ENCODE measurements around the gene GPR137C. TPM values are rescaled to one million over a fixed set of nuclear protein-coding genes. Genes with fewer than 3 reads are reported as not detected.
"Not testable (repeated sequence)": the region's sequence is repeated elsewhere in the genome, so short reads cannot be mapped to it uniquely, and the experiment has no call there.

Gene GPR137C
- polyA plus RNA-seq, 4 donors: 6.7 to 9.7 (median 8.0) TPM

GRCh38 chr14:52563120-52563519 is 10.5 kb downstream of the GPR137C start:
- no peak for DNase-seq (ENCODE audit: low read depth in 4 of 4, low spot score in 3 of 4)

GRCh38 chr14:52568454-52568853 is 15.8 kb downstream of the GPR137C start:
- DNase-seq (ENCODE audit: low read depth in 4 of 4, low spot score in 3 of 4): not testable (repeated sequence)

GRCh38 chr14:52575858-52576257 is 23.2 kb downstream of the GPR137C start:
- DNase-seq (ENCODE audit: low read depth in 4 of 4, low spot score in 3 of 4): no peak

- no peak for DNase-seq (ENCODE audit: low read depth in 4 of 4, low spot score in 3 of 4)
Measured at GRCh38 chr14:52583544-52583943, 30.9 kb downstream of the GPR137C start.

- no peak for DNase-seq (ENCODE audit: low read depth in 4 of 4, low spot score in 3 of 4)
Measured at GRCh38 chr14:52589646-52590045, 37.0 kb downstream of the GPR137C start.

- no peak for DNase-seq (ENCODE audit: low read depth in 4 of 4, low spot score in 3 of 4)
Measured at GRCh38 chr14:52590318-52590717, 37.7 kb downstream of the GPR137C start.

GRCh38 chr14:52596320-52596719 is 43.7 kb downstream of the GPR137C start:
- DNase-seq (ENCODE audit: low read depth in 4 of 4, low spot score in 3 of 4): no peak

GRCh38 chr14:52596861-52597260 is 44.2 kb downstream of the GPR137C start:
- DNase-seq (ENCODE audit: low read depth in 4 of 4, low spot score in 3 of 4): no peak

- DNase-seq (ENCODE audit: low read depth in 4 of 4, low spot score in 3 of 4): no peak
Measured at GRCh38 chr14:52598568-52598967, 45.9 kb downstream of the GPR137C start.

GRCh38 chr14:52599974-52600373 is 47.3 kb downstream of the GPR137C start:
- DNase-seq (ENCODE audit: low read depth in 4 of 4, low spot score in 3 of 4): no peak

- no peak for DNase-seq (ENCODE audit: low read depth in 4 of 4, low spot score in 3 of 4)
Measured at GRCh38 chr14:52602131-52602530, 49.5 kb downstream of the GPR137C start.

- DNase-seq (ENCODE audit: low read depth in 4 of 4, low spot score in 3 of 4): no peak
Measured at GRCh38 chr14:52607061-52607460, 54.4 kb downstream of the GPR137C start.

GRCh38 chr14:52609445-52610044 is 56.9 kb downstream of the GPR137C start:
- DNase-seq (ENCODE audit: low read depth in 4 of 4, low spot score in 3 of 4): no peak

- no peak for DNase-seq (ENCODE audit: low read depth in 4 of 4, low spot score in 3 of 4)
Measured at GRCh38 chr14:52610187-52610586, 57.6 kb downstream of the GPR137C start.

- no peak for DNase-seq (ENCODE audit: low read depth in 4 of 4, low spot score in 3 of 4)
Measured at GRCh38 chr14:52618602-52619001, 66.0 kb downstream of the GPR137C start.

GRCh38 chr14:52619687-52620086 is 67.1 kb downstream of the GPR137C start:
- DNase-seq (ENCODE audit: low read depth in 4 of 4, low spot score in 3 of 4): no peak

- DNase-seq (ENCODE audit: low read depth in 4 of 4, low spot score in 3 of 4): no peak
Measured at GRCh38 chr14:52640137-52640536, 87.5 kb downstream of the GPR137C start.

GRCh38 chr14:52641745-52642144 is 89.1 kb downstream of the GPR137C start:
- DNase-seq (ENCODE audit: low read depth in 4 of 4, low spot score in 3 of 4): no peak

- DNase-seq (ENCODE audit: low read depth in 4 of 4, low spot score in 3 of 4): no peak
Measured at GRCh38 chr14:52649511-52649910, 96.9 kb downstream of the GPR137C start.

GRCh38 chr14:52650774-52651173 is 98.1 kb downstream of the GPR137C start:
- no peak for DNase-seq (ENCODE audit: low read depth in 4 of 4, low spot score in 3 of 4)

GRCh38 chr14:52656905-52657304 is 104.3 kb downstream of the GPR137C start:
- no peak for DNase-seq (ENCODE audit: low read depth in 4 of 4, low spot score in 3 of 4)

- DNase-seq (ENCODE audit: low read depth in 4 of 4, low spot score in 3 of 4): no peak
Measured at GRCh38 chr14:52660325-52660724, 107.7 kb downstream of the GPR137C start.

GRCh38 chr14:52660832-52661231 is 108.2 kb downstream of the GPR137C start:
- no peak for DNase-seq (ENCODE audit: low read depth in 4 of 4, low spot score in 3 of 4)
